ENCODE measurements around the gene NFATC1.

GRCh38 chr18:79553154-79553553 is 157.4 kb downstream of the NFATC1 start:
- no peak for TF ChIP-seq CTCF (conservative IDR thresholded peaks at IDR 0.05)
- TF ChIP-seq ZFX (IDR thresholded peaks at IDR 0.05), result no peak

All from C4-2B (cell line).